ENCODE data around the gene FOXC2.
A peak's percentile ranks its signal among the peaks of the same experiment; 100 is the strongest.

The FOXC2 gene

GRCh38 chr16:86547286-86547685 lies 19.3 kb upstream of the FOXC2 start:
- H3K4me3 ChIP-seq (ENCODE audit: control insufficient read depth, low read depth, low read length): no peak overlapping the region
- TF ChIP-seq CTCF (conservative IDR thresholded peaks at IDR 0.05; ENCODE audit: control insufficient read depth, insufficient read depth, low read depth, low read length): no peak
- no peak for DNase-seq (ENCODE audit: low read depth)

- peak; percentile 50 for DNase-seq (ENCODE audit: low read depth)
- TF ChIP-seq CTCF (conservative IDR thresholded peaks at IDR 0.05; ENCODE audit: control insufficient read depth, insufficient read depth, low read depth, low read length): no peak
- no peak overlapping the region for H3K4me3 ChIP-seq (ENCODE audit: control insufficient read depth, low read depth, low read length)
Measured at GRCh38 chr16:86549076-86549892, 17.3 kb upstream of the FOXC2 start.

DNA sequence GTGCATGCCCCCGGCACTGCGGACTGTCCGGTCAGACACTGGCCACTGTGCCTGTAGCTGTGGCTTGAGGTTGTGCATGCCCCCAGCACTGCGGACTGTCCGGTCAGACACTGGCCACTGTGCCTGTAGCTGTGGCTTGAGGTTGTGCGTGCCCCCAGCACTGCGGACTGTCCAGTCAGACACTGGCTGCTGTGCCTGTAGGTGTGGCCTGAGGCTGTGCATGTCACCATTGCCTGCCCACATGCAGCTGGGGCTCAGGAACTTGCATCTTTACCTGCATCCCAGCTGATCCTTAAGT lies 16.8 kb upstream of the FOXC2 start:
- no peak for TF ChIP-seq CTCF (conservative IDR thresholded peaks at IDR 0.05; ENCODE audit: control insufficient read depth, insufficient read depth, low read depth, low read length)
- H3K4me3 ChIP-seq (ENCODE audit: control insufficient read depth, low read depth, low read length): no peak overlapping the region
- no peak for DNase-seq (ENCODE audit: low read depth)

- TF ChIP-seq CTCF (conservative IDR thresholded peaks at IDR 0.05; ENCODE audit: control insufficient read depth, insufficient read depth, low read depth, low read length): no peak
- DNase-seq (ENCODE audit: low read depth): no peak
- no peak overlapping the region for H3K4me3 ChIP-seq (ENCODE audit: control insufficient read depth, low read depth, low read length)
Measured at GRCh38 chr16:86550281-86550680, 16.3 kb upstream of the FOXC2 start.

DNA sequence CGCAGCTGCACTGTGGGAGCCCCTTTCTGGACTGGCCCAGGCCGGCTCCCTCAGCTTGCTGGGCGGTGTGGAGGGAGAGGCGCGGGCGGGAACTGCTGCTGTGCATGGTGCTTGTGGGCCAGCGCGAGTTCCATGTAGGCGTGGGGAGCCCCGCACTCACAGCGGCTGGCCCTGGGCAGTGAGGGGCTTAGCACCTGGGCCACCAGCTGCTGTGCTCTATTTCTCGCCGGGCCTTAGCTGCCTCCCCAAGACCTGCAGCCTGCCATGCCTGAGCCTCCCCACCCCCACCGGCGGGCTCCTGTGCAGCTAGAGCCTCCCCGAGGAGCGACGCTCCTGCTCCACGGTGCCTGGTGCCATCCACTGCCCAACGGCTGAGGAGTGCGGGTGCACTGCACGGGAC lies 13.3 kb upstream of the FOXC2 start:
- TF ChIP-seq CTCF (conservative IDR thresholded peaks at IDR 0.05; ENCODE audit: control insufficient read depth, insufficient read depth, low read depth, low read length): no peak
- no peak overlapping the region for H3K4me3 ChIP-seq (ENCODE audit: control insufficient read depth, low read depth, low read length)
- DNase-seq (ENCODE audit: low read depth): no peak

DNA sequence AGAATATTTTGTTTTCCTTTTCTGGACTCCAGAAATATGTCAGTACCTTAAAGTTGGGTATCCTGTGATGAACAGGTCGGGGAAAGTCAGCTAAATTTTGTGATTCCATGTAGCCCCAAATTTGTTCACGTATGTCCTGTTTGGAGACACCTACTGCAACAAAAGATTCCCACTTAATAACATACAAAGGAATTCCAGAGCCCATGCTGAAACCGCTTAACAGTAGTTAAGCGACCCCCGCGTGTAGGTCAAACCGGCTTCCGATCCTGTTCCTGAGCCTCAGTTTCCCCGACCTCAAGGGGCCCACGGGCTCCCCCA lies 12.1 kb upstream of the FOXC2 start:
- no peak for TF ChIP-seq CTCF (conservative IDR thresholded peaks at IDR 0.05; ENCODE audit: control insufficient read depth, insufficient read depth, low read depth, low read length)
- H3K4me3 ChIP-seq (ENCODE audit: control insufficient read depth, low read depth, low read length): peak overlapping the region; percentile 96
- DNase-seq (ENCODE audit: low read depth): no peak

Data from fibroblast of mammary gland (primary cell).